GM19025 (cell line): ENCODE results near the gene OPCML.

Experiments
- ATAC-seq: cut with Tn5 transposase; IDR thresholded peaks from one replicate; pipeline ENCODE4 v1.9.1; 2021; ENCODE audit warnings: mild to moderate bottlenecking, low read depth, moderate library complexity; ENCODE audit not compliant: unreplicated experiment

Gene OPCML

DNA sequence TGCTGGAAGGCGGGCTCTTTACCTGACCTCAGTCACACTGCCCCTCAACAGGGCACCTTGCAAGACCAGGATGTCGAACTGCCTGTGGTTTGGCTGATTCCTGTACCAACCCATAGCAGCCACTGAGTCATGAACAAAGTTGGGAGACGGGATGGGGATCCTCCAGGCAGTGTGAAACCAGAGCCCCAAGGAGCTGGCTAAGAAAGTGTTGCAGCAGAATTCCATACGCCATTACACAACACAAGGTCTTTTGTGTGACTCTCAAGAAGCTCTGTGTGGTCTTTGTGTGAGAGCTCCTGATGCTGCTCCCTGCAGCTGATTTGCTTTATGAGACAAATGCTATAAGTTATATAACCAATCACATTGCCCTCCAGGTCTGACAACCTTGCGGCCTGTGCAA, 617.7 kb downstream of the OPCML start:
- no peak for ATAC-seq

DNA sequence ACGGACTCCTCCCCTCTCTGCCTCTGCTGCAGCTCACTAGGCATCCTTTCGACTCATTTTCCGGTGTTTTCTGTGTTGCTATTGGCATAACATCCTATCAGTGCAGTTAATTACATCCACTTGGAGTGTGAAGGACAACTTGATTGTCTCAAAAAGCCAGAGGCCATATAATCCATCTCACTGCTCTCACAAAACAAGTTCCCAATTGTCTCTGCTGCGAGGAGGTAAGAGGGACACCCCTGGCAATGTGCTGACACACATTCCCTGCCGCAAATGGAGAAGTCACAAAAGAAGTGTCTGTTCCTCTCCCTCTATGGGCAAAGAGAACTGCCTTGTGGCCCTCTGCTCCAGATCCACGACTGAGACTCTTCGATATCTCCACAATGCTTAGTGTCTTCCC, 618.4 kb downstream of the OPCML start:
- no peak for ATAC-seq

DNA sequence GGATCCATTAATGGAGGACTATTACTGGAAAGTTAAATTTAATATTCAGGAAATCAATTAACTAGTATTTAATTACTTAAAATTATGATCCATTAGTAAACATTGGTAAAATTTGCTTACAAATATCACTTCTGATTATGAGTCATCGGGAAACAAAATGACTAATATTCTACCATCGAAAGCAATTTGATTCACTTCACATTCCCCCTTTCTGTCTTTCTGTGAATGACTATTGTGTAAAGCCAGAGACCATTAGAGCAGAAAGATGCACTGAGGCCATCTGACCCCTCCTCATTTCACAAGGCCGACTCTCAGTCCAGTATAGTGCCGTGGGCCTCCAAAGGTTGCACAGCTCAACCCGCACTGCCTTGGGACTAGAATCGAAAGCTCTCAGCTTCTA, 619.0 kb downstream of the OPCML start:
- ATAC-seq, result no peak

DNA sequence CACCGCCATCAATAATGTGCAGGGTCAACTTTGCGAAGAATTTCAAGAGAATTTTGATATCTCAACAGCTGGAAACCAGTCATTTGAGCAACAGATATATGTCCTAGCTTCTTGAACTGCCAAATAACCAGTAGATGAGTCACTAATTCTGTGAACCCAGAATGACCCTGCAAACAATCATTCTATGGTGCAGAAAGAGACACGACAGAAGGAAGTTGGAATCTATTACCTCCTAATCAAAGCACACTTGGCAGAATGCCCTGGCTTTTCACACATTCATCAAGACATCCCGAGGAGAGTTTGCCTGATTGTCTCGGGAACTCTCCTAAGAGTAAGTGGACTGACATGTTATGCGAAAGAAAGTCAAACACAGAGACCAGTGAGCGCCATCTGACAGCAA, 621.1 kb downstream of the OPCML start:
- no peak for ATAC-seq

DNA sequence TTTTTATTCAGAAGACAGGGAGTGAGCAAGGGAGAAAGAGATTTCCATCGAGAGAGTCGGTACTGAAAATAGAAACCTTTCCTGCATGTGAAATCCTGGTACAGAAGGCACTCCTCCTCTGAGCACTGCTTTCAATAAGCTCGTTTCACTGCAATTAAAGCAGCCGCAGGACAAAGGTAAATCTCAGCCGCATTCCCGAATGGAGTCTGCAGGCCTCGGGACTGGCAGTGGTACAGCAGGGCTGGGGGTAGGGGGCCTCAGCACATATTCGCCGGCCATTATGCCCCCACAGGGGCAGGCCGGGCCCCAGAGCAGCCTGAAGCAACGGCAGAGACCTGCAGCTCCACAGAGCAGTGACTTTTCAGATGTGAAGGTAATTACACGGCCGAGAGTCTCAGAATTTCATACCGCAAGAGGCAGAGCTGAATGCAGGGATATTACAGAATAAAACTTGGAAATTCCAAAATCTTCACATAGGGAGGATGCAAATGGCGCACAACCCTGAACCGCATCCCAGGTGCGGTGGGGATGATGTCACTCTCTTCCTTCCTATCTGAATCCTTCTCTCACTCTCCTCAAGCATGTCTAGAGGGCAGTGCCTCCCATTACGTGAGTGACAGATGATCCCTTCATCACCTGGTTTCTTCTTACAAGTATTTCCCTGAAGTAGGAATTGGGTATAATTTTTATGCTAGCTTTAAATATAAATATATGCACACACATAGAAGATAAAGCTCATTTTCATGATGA, 622.1 kb downstream of the OPCML start:
- ATAC-seq, result no peak

DNA sequence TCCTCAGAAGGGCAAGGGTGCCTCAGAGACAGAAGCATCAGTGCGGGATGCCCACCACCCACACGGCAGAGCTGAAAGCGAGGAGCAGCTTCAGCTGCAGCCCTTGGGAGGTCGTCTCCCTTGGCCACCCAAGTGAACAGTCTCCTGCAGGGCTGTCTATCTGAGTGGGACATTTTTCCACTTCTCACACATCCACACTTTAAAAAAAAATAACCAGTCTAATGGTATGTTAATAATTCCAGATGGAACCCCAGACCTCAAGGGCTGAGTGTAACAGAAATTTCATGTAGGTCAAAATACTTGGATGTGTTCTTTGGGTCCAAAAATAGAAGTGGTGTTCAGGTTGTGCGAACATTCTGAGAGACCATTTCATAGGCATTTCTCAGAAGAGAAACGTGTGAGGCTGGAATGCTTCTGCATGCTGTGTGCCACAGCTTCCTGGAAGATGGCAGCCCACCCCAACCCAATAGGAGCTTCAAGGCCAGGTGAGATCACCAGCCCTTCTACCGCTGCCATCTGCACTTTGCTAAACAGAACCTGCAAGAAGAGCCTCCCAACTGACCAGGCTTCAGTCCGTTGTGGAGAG, 623.2 kb downstream of the OPCML start:
- no peak for ATAC-seq

DNA sequence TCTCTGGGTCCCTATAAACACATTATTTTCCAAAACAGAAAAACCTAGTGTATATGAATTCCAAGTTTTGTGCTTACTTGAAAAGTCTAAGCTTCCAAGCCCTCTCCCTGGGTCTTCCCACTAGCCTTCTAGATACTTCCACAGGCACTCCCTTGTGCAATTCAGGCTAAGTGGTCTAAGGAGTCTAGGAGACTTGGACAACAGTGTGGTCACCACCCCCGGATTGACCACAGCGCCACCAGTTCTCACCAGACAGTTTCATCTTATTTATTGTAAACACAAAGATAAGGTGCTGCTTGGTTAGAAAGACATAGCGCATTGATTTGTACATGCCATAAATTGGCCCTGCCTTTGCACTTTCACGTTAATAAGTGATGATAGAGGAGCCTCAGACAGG, 623.9 kb downstream of the OPCML start:
- ATAC-seq, result no peak

DNA sequence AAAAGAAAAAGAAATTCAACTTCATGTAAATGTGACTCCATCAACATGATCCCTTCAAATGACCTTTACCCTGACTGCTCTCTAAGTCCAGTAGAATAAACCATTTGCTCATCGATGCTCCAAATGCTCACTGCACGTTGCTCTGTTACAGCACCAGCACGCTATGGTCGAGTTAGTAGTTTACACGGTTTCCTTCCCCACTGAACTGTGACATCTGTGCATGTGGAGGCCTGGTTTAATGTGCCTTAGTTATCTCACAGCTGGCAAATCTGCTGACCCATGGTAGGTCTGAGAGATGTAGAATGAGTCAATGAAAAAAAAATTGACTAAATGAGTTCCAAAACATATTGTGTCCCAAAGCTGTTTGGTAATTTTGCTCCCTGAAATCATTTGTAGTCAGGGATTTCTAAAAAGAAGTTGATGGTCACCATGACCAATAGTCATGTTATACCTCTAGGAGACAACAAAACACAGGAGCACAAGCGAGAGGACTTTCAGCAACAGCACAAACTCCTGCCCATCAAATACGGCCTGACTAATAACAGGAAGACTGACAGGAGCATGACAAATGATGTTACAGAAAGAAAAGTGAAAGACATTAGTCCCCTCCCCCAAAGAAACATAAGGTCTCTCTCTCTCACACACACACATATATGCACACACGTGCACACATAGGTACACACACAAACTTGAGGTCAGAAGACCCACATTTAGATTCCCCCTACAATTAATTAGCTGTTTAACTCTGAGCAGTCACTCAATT, 624.5 kb downstream of the OPCML start:
- ATAC-seq, result no peak

DNA sequence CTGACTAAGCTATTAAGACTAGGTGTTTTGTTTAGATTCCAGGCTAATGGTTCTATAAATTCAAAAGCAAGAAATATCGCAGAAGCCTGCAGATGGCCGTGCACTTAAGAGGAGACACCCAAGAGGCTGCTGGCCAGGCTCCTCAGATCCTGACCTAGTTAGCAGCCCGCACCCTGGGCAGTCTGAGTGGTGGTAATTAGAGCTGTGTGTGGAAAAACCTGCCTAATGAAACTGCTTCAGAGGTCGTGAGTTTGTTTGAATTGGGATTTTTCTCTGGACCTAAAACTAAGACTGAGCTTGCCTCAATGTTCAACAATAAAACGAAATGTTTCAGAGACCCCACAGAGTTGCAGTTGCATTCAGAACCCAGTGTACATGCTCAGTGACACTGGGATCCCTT, 627.7 kb downstream of the OPCML start:
- no peak for ATAC-seq

DNA sequence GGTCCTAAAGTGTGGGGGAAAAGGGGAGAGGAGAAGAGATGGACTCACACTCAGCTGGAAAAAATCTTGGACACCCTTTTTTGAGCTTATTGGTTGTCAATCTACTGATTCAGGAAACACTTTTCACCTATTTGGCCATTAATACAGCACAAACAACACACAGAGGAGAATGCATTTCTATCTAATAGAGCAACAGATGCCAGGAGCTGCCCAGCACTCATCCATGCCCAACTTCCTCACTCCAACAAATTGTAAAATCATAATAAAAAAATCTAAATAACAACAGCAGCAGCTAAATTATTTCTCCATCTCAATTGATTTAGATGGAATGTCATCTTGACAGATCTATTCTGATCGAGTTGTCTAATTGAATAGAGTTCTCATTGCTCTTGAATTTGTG, 628.2 kb downstream of the OPCML start:
- no peak for ATAC-seq

DNA sequence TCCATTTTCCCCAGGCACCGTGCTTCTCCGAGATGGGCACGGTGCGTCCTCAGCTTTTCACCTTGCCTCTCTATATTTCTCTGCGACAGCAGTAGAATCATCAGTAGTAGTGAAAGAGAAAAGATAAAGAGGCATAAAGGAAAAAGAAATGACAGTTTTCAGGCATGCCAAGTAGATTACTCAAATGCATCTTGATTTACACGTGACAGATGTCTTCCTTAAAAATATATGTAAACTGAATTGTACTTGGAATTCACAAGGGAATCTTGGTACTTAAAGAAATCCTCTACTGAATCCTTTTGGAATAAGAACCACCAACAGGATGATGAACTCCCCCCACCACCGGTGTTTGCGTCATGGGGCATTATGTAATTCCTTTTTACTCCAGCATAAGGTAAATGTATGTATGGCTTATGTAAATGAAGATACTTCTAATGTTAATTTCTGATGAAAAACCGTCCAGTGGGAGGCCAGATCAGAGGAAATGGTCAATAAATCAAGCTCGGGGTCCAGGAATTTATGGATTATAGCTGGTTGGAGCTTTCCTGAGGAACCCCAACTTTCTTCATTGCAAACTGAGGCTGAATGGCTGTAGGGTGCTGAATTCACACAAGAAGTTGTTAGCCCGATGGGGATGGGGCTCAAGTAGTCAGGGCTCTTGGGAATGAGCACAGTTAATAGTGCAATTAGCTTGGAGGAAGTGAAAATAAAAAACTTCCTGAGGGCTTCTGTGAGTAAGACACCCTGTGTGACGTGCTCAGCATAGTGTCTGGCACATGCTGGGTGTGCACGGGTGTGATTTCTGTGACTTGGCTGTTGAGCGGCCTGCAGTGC, 630.4 kb downstream of the OPCML start:
- ATAC-seq, result no peak

DNA sequence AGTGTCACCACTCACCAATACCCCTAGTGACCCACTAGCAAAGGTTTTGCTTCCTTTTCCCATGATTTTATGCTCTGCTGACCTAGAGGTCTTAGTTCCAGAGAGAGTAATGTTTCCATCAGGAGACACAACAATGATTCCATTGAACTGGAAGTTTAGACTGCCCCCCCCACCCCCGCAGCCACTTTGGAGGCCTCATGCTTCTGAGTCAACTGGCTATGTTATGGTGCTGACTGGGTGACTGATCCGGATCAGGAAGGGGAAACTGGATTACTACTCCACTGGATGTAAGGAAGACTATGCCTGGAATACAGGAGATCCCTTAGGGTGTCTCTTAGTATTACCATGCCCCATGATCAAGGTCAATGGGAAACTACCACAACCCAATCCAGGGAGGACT, 633.6 kb downstream of the OPCML start:
- no peak for ATAC-seq

DNA sequence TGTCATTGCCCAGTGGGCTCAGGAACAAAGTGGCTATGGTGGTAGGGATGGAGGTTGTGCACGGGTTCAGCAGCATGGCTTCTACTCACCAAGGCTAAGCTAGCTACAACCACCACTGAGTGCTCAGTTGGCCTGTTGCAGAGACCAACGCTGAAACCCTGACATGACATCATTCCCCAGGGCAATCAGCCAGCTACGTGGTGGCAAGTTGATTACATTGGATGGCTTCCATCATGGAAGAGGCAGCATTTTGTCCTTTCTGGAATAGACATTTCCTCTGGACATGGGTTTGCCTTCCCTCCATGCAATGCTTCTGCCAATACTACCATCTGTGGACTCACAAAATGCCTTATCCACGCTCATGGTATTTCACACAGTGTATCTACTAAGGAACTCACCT, 634.3 kb downstream of the OPCML start:
- ATAC-seq, result no peak

DNA sequence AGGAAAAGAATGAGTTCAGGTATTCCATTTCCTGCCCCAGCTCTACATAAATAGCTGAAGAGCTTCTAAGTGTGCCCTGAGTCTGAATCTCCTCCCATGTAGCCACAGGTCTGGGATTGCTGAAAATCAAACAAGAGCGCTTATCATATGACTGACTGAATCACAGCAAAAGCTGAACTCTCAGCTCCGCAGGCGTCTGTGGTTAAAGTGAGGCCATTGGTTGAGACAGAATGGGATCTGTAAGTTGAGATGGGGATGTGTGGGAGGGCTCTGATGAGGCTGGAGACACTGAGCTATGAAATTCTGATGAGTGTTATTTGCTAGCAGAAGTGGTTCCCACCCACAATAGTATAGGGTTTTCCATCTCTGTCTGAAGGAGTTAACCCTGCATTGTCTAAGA, 637.0 kb downstream of the OPCML start:
- ATAC-seq, result no peak

DNA sequence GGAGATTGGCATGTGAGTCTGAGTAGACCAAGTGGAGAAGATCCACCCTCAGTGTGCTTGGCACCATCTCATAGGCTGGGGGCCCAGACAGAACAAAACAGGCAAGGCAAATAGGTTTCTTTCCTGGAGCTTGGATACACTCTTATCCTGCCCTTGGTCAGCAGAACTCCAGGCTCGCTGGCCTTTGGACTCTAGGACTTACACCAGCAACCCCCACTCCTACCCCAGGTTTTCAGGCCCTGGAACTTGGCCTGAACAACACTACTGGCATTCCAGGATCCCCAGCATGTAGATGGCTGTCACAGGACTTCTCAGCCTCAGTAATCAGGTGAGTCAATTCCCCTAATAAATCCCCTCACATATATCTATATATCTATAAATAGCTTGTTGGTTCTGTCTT, 637.7 kb downstream of the OPCML start:
- ATAC-seq, result no peak

DNA sequence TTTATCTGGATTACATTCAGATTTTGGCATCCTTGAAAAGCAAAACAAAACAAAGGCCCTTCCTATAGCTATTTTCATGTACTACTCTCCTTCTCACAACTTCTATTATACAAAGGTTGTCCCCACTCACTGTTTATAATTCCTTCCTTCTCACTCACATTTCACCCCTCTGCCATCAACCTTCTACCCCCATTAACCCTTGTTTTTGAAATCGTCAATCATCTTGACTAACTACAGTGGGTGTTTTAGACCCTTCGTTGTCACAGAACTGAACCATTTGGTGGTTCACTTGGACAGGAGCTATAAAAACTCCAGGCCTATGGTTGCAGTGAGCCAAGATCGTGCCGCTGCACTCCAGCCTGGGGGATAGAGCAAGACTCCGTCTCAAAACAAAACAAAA, 639.4 kb downstream of the OPCML start:
- no peak for ATAC-seq

DNA sequence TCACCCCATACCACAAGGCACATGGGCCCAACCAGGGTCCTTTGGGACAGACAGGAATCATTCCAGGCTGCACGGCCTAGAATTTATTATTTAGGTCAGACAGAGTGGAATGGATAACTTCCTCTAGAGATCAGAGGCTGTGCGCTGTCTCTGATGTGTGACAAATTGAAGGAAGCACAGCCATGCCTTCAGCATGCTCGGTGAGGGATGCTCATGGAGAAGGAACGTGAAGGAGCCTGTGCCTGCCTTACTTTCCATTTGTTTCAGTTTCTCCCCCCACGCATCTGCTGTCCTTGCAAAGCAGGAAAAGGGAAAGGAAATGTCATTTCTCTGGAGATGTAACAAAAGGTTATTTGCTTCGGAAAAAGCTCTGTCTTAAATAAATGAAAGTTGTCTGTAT, 644.1 kb downstream of the OPCML start:
- no peak for ATAC-seq

DNA sequence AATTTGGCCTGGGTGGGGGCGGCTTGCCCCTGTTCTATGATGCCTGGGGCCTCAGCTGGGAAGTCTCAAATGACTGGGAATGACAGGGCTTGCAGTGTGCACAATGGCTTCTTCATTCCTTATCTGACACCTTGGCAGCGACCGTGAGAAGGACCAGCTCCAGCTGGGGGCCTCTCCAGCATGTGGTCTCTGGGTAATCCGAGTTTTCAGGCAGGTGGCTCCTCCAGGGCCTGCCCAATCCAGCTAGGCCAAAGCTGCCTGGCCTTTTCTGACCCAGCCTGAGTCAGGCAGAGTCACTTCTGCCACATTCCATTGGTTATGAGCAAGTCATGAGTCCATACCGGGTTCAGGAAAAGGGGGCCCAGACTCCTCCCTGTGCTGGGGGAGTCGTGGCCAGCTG, 646.0 kb downstream of the OPCML start:
- no peak for ATAC-seq

DNA sequence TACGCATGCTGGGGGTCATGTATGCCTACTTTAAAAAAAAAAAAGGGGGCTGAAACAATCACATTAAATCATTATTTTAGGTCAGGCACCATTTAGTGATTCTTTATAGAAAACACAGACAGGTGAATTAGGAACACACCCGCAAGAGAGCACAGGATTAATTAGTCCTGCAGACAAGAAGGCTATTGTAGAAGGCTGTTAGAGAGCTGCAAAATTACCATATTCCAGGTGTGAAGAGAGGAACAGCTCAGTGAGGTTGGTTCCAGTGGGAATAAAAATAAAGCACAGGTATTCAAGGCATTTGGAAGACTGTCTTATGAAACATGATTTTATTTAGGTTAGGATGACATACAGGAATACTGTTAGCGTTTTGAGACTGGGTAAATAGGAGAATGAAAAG, 649.1 kb downstream of the OPCML start:
- no peak for ATAC-seq

DNA sequence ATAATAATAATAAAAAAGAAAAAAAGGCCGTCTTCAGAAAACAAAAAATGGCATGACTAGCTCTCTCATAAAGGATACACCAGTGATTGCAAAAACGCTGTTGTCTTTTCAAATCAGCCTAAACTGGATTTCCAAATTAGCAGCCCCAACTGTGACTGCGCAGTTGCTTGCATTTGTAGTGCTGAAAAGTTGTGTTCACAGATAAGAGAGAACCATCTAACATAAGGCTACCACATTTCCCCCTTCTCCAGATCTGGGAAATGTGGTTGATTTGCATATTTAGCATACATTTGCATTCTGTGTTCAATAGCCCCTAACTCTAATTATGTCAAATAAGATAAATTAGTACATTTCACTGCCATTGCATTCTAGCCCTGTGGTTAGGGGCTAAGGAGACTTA, 650.7 kb downstream of the OPCML start:
- ATAC-seq, result no peak

DNA sequence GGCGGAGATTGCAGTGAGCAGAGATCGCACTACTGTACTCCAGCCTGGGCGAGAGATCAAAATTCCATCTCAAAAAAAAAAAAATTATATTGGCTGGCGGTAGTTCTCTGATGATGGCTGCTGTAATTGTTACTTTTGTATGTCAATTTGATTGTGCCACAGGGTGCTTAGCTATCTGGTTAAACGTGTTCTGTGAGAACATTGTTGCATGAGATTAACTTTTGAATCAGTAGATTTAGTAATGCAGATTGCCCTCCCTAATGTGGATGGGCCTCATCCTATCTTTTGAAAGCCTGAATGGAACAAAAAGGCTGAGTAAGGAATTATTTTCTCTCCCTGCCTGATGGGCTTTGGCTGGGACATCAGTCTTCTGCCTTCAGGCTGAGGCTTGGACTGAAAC, 654.2 kb downstream of the OPCML start:
- no peak for ATAC-seq
